CD4-positive, alpha-beta T cell treated with Interferon alpha-2 for 1 hour (primary cell): ENCODE measurements around the gene CTBP2.
A peak's percentile ranks its signal among the peaks of the same experiment; 100 is the strongest.
"Not testable (repeated sequence)": the region's sequence is repeated elsewhere in the genome, so short reads cannot be mapped to it uniquely, and the experiment has no call there.

Source experiments
- DNase-seq, 2 donors: peaks; one replicate each; pipeline ENCODE4 v3.0.0-alpha.2; 2020 to 2022

Gene CTBP2

DNA sequence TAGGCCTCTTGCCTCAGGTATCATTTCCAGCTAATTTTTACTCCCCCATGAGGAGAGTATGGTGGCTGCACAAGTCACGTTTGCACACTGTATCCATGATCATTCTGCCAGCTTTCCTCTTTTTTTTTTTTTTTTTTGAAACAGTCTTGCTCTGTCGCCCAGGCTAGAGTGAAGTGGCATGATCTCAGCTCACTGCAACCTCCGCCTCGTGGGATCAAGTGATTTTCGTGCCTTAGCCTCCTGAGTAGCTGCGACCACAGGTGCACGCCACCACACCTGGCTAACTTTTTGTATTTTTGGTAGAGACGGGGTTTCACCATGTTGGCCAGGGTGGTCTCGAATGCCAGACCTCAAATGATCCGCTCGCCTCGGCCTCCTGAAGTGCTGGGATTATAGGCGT, 77.9 kb downstream of the CTBP2 start:
- not testable (repeated sequence) for DNase-seq

DNA sequence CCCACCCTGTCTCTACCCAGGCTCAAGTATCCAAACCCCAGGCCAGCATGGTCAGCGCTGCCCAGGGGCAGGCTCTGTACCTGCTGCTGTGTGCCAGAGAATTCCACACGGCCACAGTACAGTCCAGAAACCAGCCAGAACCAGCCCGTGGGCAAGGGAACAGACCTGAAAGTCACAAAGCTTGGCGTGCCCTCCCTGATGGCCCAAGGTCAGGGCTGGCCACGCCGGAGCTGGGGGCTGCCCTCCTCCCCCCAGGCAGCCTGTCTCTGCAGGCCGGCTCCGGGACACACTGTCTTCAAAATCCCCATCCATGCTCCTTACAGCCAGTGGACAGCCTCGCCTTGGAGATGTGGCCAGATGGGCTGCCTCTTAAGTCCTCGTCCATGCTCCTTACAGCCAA, 78.4 kb downstream of the CTBP2 start:
- DNase-seq: no peak

DNA sequence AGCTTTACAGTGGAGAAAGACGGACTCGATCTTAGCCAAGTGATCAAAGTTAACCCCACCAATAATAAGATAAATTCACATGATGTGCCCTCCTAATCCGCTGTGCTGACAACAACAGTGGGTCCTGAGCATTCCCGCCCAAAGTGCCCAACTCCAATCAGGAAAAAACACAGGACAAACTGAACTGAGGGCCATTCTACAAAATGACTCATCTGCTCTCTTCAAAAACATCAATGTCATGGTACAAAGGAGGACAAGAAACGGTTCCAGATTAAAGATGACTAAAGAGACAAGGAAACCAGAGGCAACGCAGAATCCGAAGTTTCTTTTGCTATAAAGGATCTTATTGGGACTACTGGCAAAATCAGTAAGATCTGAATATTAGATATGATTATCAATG, 79.4 kb downstream of the CTBP2 start:
- no peak for DNase-seq

DNA sequence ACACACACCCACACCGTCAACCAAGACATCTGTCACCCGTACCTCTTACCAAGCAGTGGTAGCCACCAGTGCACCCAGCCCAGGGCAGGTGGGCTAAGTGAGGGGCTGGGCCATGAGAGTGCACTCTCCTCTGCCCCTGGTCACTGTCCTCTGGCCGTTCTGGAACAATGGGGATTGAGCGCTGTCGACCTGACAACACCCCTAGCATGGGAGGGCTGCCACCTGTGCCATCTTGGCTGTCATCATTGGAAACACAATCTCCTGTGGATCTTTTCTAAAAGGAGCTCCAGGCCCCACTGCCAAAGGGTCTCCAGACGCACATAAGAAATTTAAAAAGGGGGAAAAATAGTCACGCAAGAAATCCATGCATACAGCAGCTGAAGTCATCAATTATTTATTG, 80.1 kb downstream of the CTBP2 start:
- no peak for DNase-seq

DNA sequence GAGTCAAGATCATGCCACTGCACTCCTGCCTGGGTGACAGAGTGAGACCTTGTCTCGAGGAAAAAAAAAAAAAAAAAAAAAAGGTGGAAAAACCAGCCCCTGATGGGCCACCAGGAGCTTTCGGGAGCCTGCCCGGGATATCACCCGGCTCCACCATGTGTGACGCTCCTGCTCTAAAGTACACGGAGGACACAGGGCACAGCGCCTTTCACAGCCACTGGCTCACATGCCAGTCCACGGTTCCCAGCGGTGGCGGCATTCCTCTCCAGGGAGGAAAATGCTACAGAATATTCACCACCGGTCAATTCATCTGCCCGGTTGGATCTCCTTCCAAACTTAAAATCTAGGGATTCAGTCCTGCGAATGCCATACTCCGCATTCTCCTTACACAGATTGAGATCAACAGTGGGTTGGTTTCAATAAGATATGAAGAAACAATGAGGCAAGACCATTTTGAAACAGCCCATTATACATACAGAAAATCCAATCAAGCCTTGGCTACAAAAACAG, 81.2 kb downstream of the CTBP2 start:
- no peak for DNase-seq

DNA sequence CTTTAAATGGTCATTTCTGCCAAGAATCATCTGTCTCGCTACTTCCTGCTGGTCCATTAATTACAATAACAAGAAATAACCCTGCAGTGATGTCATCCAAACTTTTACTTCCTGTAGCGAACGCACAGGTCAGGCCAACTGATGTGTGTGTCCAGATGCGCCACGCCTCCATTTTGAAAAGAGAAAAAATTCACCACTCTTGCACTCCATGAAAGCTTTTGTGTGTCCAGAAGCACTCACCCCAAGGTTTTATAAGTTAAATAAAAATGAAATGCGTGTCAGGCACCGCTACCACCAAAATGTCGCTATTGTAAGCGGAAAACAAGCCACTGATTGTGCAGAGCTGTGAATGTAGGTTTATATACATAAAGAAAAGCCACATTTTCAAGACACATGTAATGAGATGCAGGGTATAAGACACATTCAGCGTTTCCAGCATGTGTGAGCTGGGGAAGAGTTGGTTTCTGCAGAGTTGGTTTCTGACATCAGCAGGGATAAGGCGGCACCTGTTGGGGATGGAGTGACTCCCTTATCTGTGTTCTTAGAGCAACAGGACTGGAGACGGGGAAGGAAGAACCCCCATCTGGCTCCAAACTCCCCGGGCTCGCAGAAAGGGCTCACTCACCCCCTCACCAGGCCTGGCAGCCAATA, 83.3 kb downstream of the CTBP2 start:
- no peak for DNase-seq

DNA sequence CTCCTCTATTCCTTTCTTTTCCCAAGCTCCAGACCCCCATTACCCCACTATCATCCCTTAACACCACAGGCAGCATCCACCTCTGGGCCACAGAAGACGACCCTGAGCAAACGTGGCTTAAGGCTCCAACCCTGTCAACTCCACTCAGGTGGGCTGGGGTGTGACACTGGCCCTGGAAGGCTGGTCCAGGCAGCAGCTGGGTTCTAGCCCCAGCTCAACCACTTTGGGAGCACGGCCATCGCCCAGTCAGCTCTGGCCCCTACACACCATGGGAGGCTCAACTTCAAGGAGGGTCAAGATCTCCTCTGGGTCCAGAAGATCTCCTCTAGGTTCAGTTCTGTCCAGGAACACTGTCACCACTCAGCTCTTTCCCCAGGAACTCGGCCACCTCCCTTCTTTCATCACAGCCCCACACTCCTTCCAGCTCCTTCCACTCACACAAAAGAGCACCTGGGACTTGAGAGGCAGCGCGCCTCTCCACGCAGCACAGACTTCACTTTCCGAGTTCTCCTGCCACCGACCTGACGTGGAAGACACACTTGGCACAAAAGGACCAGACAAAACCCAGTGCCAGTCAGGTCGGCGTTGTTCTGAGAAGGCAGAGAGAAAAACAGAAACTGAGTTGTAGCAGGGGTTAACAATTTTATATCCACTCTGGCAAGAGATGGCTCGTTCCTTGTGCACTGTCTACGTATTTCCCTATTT, 84.1 kb downstream of the CTBP2 start:
- DNase-seq: no peak

DNA sequence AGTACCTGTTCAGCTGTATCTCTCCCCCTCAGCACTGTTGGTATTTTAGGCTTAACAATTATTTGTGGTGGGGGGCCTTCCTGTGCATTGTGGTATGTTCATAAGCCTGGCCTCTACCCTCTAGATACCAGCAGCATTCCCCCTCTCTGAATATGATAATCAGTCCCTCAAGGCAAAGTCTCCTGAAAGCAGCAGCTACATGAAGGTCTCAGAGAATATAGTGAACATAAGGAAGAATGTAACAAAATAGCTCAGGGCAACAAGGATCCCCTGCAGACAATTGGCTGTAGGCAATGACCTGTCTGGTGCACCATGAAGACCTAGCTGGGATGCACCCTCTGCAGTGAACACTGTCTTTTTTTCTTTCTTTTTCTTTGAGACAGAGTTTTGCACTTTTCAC, 86.4 kb downstream of the CTBP2 start:
- DNase-seq: no peak

DNA sequence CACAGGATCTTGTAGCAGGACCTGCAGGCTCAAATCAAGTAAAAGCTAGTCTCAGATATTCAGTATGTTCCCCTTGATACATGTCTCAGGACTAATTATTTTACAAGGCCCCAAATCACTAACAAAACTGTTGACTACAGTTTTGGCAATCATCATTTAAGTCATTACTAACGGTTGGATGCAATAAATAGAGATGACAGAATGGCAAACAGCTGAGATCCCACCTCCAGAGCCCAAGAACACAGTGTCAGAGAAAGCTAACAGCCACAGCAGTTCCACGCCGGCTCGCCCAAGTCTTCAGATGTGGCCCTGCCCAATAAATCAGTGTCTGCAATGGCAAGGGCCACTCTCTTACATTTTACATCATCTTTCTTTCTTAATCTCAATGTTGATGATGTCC, 87.6 kb downstream of the CTBP2 start:
- no peak for DNase-seq

DNA sequence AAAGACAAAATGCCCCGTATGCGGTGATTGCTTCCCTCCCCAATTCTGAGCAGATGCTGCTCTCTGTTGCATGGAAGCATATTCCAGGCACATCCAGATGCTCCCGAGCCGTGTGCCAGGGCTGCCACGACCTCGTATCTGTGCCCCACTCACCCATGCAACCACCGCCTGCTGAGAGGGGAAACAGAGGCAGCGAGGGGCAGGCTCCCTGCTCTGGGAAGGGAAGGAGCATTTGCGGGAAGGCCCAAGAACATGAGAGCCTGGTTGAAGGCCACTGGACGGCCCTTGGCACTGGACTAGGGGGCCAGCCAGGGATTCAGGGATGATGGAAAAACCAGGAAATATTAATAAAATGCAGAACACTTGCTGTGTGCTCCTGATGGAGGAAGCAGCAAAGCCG, 89.4 kb downstream of the CTBP2 start:
- DNase-seq: no peak

DNA sequence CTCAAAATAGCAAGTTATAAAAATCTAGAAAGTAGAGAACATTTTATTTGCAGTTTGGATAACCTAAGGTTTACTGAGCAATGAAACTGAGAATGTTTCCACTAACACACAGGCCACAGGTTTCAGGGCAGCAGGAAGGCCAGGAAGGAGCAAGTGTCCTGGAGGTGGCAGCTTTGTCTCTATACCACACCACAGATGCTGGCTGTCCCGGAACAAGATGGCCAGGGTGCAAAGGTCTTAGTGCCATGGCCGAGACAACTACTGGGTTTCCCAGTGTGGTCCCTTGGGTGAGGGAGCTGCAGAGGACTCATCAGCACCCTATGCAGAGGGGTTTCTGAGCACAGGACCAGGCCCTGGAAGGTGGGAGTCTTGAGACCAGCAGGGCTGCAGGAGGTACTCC, 92.0 kb downstream of the CTBP2 start:
- DNase-seq: no peak

DNA sequence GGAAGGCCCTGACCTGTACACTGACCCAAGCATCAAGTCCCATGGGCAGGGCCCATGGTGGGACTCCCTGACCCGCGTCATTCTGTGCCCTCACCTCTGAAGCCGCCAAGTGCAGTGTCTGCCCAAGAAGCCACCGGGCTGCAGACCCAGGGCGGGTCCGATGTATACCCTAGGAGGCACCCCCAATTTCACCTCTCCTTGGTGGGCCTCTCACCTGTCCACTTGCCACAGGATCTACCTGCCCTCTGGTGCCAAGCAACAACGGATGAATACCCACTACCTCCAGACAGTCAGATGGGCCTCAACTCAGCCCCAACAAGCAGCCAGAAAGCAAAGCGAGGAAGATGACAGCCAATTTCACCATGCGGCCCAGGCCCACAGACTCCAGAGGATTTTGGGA, 92.6 kb downstream of the CTBP2 start:
- DNase-seq: no peak

DNA sequence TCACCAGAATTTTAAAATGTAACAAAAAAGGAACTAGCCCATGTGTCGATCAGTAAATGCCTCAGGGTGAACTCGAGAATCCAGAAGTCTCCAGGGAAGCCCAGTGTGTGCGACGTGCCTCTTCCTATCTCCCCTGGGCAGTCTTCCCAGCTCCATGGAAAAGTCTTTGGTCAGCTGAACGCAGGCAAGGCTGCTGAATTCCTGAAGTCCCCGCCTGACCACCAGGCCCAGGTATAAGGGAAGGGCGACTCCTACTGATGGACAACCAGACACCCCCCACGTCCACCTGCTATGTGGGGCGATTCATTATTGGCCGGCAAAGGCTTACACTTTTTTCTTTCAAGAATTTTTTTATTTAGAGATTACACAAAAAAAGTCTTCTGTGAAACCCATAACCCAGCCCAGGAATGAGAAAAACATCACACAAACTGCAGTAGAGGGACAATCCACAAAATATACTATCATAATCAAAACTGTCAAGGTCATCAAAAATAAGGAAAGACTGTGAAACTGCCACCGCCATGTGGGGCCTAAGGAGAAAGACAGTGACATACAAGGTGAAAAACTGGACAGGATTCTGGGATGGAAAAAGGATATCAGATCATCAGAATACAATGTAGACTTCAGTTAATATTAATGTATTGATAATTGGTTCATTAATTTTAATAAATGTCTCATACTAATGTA, 93.5 kb downstream of the CTBP2 start:
- DNase-seq: no peak

DNA sequence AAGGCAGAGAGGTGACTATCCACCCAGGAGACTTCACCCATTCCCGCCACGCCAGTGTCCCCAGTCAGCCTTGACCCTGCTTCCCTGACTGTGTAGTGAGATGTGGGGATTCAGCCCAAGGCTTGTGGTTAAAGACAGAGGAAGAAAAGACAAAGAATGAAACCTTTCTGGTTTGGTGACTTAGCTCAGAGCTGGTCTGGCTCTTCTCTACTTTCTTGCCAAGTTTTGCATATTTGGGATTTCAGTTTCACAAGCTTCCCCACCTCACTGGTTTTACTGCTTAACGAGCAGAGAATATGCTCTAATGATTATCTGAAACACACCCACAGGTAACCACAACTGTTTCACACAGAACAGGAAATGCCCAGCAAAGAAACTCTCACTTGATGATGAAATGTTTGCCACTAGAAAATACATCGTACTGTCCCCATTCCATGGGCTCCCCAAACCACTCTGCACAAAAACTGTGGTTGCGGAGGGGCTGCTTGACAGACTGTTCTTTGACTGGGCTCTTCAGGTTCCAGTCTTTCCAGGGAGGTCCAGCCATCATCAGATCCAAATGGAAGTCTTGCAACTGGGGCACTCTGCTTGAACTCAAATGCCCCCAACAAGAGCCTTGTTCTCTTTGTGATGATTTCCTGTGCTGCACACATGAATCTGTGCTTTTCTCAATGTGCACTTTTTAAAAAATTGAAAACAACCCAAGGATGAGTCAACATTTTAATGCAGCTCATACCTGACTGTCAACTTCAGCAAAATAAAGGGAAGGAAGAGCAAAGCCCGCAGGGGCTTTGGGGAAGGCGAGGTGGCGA, 95.5 kb downstream of the CTBP2 start:
- peak in 1 of 2 donors; percentile 30 for DNase-seq

DNA sequence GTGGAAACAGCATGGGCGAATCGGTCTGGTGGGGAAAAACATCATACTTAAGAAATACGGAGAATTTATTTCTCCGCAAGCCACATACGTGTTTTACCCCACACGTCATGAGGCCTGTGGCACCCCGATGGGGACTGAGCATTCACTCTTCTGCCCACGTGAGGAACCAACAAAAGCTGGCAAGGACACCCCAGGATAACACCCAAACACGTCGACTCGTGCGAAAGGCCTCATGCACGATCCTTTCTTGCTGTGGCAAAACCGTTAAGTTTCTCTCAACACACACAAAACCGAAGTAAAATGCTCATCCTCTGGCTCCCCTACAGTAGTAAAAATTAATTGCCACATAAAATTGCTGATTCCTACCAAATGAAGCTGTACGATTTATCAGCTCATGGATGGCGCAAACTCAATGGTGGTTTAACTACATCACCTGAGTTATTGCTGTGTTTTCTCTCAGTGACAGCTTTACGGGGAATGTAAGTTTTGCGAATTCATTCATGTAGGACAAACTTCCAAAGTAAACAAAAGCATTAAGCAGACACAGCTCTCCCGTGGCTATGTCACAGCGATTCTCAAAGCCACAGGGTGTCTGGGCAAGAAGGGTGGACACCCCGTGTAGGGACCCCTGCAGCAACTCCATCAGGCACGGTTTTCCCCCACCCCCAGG, 97.0 kb downstream of the CTBP2 start:
- no peak for DNase-seq

DNA sequence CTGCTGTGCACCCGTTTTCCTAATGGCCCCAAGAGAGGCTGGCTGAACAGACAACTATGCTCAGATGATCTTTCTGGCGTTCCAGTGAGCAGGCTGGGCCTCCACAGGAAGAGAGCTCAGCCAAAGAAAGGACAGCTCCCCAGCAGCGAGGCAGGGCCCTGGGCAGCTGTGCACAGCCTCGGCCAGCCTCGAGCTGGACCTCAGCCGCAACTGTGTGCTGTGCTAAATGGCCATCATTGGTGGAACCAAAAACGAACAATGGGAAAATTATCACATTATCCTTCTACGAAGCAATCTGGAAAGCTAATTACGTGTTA, 97.5 kb downstream of the CTBP2 start:
- DNase-seq: no peak

DNA sequence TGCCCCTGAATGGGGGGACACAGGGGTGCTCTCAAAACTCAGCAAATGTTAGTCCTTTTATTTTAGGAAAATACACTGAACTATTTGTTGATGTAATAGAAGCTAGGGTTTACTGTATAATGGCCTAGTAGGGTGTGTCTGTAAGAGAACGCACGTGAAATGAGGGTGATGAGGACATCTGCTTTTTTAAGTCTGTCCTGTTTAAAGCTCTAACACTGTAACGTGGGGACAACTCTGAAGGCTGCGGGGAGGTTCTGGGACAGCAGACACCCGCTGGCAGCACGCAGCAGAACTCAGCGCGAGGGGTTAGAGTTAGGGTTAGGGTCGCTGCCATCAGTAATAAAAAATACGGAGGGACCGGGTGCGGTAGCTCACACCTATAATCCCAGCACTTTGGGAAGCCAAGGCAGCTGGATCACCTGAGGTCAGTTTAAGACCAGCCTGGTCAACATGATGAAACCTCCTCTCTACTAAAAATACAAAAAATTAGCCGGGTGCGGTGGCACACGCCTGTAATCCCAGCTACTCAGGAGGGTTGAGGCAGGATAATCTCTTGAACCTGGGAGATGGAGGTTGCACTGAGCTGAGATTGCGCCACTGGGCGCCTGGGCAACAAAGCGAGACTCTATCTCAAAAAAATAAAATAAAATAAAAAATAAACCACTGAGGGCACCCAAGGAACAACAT, 98.0 kb downstream of the CTBP2 start:
- no peak for DNase-seq

DNA sequence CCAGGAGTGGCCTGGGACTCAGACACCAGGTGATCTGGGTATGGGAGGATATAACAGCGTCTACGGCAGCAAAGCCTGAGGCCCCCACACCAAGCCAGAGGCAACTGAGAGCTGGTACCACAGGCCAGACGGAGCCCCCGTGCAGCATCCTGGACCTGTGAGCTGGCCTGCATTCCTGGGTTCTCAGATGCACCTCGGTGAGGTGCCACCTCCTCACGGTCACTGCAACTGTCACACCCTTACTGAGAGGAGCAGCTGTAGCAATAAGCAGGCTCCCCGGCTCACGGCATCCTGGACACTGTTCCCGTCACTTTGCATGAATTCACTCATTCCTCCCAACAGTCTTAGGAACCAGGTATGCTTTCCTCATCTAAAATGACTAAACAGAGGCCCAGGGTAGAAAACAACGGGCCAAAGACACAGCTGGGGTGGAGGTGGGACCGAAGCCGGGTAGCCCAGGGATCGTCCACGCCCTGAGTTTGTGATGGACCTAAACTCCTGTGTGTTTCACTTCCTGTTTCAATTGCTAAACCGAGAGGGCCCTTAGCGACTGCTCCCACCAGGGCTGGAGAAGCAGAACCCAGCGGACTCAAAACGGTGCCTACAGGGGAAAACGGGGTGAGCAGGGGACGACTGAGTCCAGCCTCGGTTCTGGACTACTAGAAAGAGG, 98.7 kb downstream of the CTBP2 start:
- peak in 1 of 2 donors; percentile 9 for DNase-seq

DNA sequence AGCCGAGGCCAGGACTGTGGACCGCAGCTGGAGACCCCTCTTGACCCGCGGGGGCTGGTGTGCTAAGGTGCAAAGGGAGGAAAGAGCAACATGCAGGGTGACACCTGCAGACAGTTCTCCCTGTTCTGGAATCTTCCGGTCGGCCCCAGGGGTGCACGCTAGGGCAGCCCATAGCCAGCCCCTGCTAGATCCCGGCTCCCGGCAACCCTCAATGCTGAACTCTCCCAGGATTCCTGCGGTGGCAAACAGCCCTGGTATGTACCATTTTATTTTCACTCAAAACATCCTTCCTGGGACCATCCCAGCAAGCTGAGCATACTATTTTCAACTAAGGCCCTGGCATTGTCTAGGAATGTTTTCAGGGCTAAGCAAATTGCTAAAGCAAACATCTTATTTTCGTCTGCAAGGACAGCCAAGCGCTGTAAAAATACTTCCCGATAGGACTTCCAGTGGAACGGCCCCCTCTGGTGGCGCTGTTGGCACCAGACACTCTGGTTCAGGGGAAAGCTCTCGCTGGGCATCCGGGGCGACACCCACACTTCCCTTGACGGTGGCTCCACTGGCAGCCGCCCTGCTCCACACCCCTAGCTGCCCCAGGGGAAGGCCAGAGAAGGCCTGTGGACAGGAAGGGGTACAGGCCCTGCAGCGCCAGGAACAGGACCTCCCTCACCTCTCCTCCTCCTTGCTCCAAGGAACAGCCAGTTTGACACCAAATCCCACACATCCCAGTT, 99.4 kb downstream of the CTBP2 start:
- peak; percentile 34 to 38 for DNase-seq

DNA sequence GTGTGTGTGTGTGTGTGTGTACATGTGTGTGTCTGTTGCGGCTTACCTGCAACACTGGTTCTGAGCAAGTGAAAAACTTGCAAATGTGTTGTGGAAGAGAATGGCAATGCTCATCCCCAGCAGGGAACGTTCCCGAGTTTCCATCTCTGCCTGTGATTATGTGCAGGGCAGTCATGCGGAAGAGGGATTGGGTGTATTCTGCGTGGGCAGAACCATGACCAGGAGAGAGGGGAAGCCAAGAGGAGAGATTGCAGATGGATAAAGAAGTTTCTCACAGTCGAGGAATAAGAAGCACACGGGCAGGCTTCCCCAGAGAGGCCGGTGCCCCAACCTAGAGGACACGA, 99.9 kb downstream of the CTBP2 start:
- no peak for DNase-seq

DNA sequence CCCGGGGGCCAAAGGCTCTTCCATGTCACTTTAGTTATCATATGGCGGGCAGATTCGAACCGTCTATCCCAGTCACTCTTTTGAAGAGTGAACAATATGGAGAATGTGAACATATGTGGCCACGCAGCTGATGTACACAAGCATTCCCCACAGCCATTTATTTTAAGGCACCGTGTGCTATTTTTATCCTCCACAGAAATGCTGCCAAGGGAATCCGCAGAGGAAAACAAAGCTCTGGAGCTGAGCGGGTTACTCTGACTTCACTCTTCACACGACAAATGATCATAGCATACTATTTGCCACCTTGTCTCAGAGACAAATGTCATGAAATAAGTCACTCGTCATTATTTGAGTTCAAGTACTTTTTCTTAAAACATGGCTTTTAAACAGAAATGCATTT, 100.3 kb downstream of the CTBP2 start:
- no peak for DNase-seq
